Right lobe of liver (tissue), 4 donors: ENCODE results near the gene ADIPOR2.

Experiments used
- CTCF ChIP-seq, 4 donors: fragments of 200-600 bp in 3 of 4; fragments of 450-650 bp in 1 of 4; IDR thresholded peaks; one replicate each; pipeline versions ENCODE4 v1.5.1 to v1.8.0; 2016 to 2022; ENCODE audit warnings: antibody characterized with exemption in 4 of 4, mild to moderate bottlenecking in 2 of 4
- POLR2A ChIP-seq: fragments of 450-650 bp; IDR thresholded peaks from one replicate; pipeline ENCODE4 v1.6.1; 2017; ENCODE audit warnings: antibody characterized with exemption, mild to moderate bottlenecking
- donor health status: DM: no; HTN: no; CAD: no.
- donor health status: DM: no; HTN: no; CAD: no.
- donor health status: DM: no; HTN: yes; CAD: no.

DNA sequence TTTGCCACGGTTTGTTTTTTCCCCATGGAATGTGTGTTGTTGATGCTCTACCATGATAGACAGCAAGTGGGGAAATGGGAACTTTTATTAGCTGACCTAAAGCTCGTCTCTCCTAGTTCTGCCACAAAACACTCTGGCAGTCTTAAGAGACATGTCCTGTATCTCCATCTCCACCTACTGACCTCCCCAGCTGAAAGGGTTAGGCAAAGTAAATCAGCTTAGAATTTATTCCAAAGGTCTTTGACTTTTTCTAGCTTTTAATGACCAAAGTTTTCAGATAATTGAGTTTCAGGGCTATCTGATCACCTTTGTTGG is 9.4 kb upstream of the ADIPOR2 start:
- TF ChIP-seq CTCF (IDR thresholded peaks at IDR 0.05) (no peak), POLR2A (no peak)
